H9 (cell line): ENCODE measurements around the gene PRODH. TPM values are rescaled to one million over a fixed set of nuclear protein-coding genes. Genes with fewer than 3 reads are reported as not detected.

ENCODE experiments used
- DNase-seq: peaks from one replicate; pipeline ENCODE4 v3.0.0-alpha.2; 2017
- H2AFZ ChIP-seq: one replicate; pipeline ENCODE4 v1.6.1; 2013; ENCODE audit warnings: mild to moderate bottlenecking, low read length, control low read depth, moderate library complexity
- H2AK5ac ChIP-seq: 2 replicates; pipeline ENCODE4 v1.6.1; 2013; ENCODE audit warnings: low read length, control low read depth, mixed read lengths; ENCODE audit not compliant: insufficient read length
- H2BK120ac ChIP-seq: one replicate; pipeline ENCODE4 v1.6.1; 2013; ENCODE audit warnings: low read depth, mild to moderate bottlenecking, low read length, control low read depth, inconsistent platforms; ENCODE audit not compliant: poor library complexity, severe bottlenecking
- H2BK12ac ChIP-seq: 2 replicates; pipeline ENCODE4 v1.6.1; 2013; ENCODE audit warnings: low read length, control low read depth, mixed read lengths, low read depth; ENCODE audit not compliant: insufficient read length
- H2BK15ac ChIP-seq: 2 replicates; pipeline ENCODE4 v1.6.1; 2013; ENCODE audit warnings: low read depth, low read length, control low read depth
- H2BK20ac ChIP-seq: one replicate; pipeline ENCODE4 v1.6.1; 2013; ENCODE audit warnings: low read depth, mild to moderate bottlenecking, low read length, control low read depth, inconsistent platforms; ENCODE audit not compliant: poor library complexity, severe bottlenecking
- H2BK5ac ChIP-seq: 2 replicates; pipeline ENCODE4 v1.6.1; 2013; ENCODE audit warnings: low read length, control low read depth, mixed read lengths; ENCODE audit not compliant: insufficient read length
- H3K14ac ChIP-seq: 2 replicates; pipeline ENCODE4 v1.6.1; 2013; ENCODE audit warnings: low read length, control low read depth; ENCODE audit not compliant: insufficient read depth
- H3K18ac ChIP-seq: 2 replicates; pipeline ENCODE4 v1.6.1; 2013; ENCODE audit warnings: low read depth, mild to moderate bottlenecking, mixed read lengths, low read length, control low read depth; ENCODE audit not compliant: insufficient read length
- H3K23ac ChIP-seq: 2 replicates; pipeline ENCODE4 v1.6.1; 2013; ENCODE audit warnings: low read length, control low read depth, mixed read lengths, low read depth; ENCODE audit not compliant: insufficient read length
- H3K23me2 ChIP-seq: 2 replicates; pipeline ENCODE4 v1.6.1; 2013; ENCODE audit warnings: low read depth, mild to moderate bottlenecking, mixed read lengths, low read length, control low read depth; ENCODE audit not compliant: insufficient read length, poor library complexity, severe bottlenecking
- H3K27ac ChIP-seq: 2 replicates; pipeline ENCODE4 v1.5.1; 2013; ENCODE audit warnings: low read length, control low read depth, mixed read lengths, low read depth; ENCODE audit not compliant: insufficient read length
- H3K27me3 ChIP-seq: 2 replicates; pipeline ENCODE4 v1.6.1; 2013; ENCODE audit warnings: low read length, control low read depth, inconsistent platforms; ENCODE audit not compliant: insufficient read depth
- H3K4ac ChIP-seq: 2 replicates; pipeline ENCODE4 v1.6.1; 2013; ENCODE audit warnings: low read depth, mild to moderate bottlenecking, control low read depth, inconsistent platforms, low read length, moderate library complexity
- H3K4me1 ChIP-seq: 2 replicates; pipeline ENCODE4 v1.6.1; 2013; ENCODE audit warnings: low read length, control low read depth, inconsistent platforms; ENCODE audit not compliant: insufficient read depth
- H3K4me2 ChIP-seq: 2 replicates; pipeline ENCODE4 v1.6.1; 2013; ENCODE audit warnings: low read length, control low read depth, mixed read lengths; ENCODE audit not compliant: insufficient read length, insufficient read depth
- H3K56ac ChIP-seq: 2 replicates; pipeline ENCODE4 v1.6.1; 2013; ENCODE audit warnings: low read depth, mild to moderate bottlenecking, mixed read lengths, low read length, control low read depth; ENCODE audit not compliant: insufficient read length
- H3K79me1 ChIP-seq: 2 replicates; pipeline ENCODE4 v1.6.1; 2013; ENCODE audit warnings: low read depth, mild to moderate bottlenecking, moderate library complexity, low read length, control low read depth, inconsistent platforms; ENCODE audit not compliant: insufficient read depth, poor library complexity, severe bottlenecking
- H3K79me2 ChIP-seq: 2 replicates; pipeline ENCODE4 v1.6.1; 2013; ENCODE audit warnings: low read length, control low read depth, inconsistent platforms; ENCODE audit not compliant: insufficient read depth
- H3K9ac ChIP-seq: 2 replicates; pipeline ENCODE4 v1.6.1; 2013; ENCODE audit warnings: low read length, control low read depth, mixed read lengths; ENCODE audit not compliant: insufficient read length; ENCODE audit errors: extremely low read depth
- H3K9me3 ChIP-seq: one replicate; pipeline ENCODE4 v1.6.1; 2013; ENCODE audit warnings: low read depth, low read length, inconsistent platforms; ENCODE audit not compliant: control insufficient read depth
- H3T11ph ChIP-seq: one replicate; pipeline ENCODE4 v1.6.1; 2013; ENCODE audit warnings: mild to moderate bottlenecking, low read length, control low read depth, inconsistent platforms
- H4K20me1 ChIP-seq: one replicate; pipeline ENCODE4 v1.6.1; 2013; ENCODE audit not compliant: control insufficient read depth, insufficient read length, insufficient read depth
- H4K5ac ChIP-seq: 2 replicates; pipeline ENCODE4 v1.6.1; 2013; ENCODE audit warnings: low read depth, mild to moderate bottlenecking, mixed read lengths, low read length, control low read depth; ENCODE audit not compliant: insufficient read length
- H4K8ac ChIP-seq: replicated peaks from 2 replicates; pipeline ENCODE4 v1.6.1; 2013; ENCODE audit warnings: low read length, control low read depth, mixed read lengths, low read depth; ENCODE audit not compliant: insufficient read length
- H4K91ac ChIP-seq: 2 replicates; pipeline ENCODE4 v1.6.1; 2013; ENCODE audit warnings: low read depth, mild to moderate bottlenecking, moderate library complexity, mixed read lengths, low read length, control low read depth; ENCODE audit not compliant: insufficient read length
- H3K27ac Mint-ChIP-seq, 3 experiments: 2 replicates in 2 of 3; 3 replicates in 1 of 3; pipeline ENCODE4 v1.8.0; 2020 to 2021; ENCODE audit warnings: mixed read lengths in 3 of 3, mild to moderate bottlenecking in 1 of 3, moderate library complexity in 1 of 3
- H3K27me3 Mint-ChIP-seq: 2 replicates; pipeline ENCODE4 v1.8.0; 2021; ENCODE audit warnings: low read depth, mild to moderate bottlenecking, moderate library complexity, mixed read lengths
- H3K36me3 Mint-ChIP-seq, 3 experiments: 2 replicates in 2 of 3; 3 replicates in 1 of 3; pipeline ENCODE4 v1.8.0; 2020 to 2021; ENCODE audit warnings: low read depth in 3 of 3, mixed read lengths in 3 of 3; ENCODE audit not compliant: insufficient read depth in 1 of 3
- H3K4me1 Mint-ChIP-seq, 2 experiments: 2 replicates each; pipeline ENCODE4 v1.8.0; 2020; ENCODE audit warnings: mixed read lengths in 2 of 2
- H3K4me3 Mint-ChIP-seq, 2 experiments: 2 replicates in 1 of 2; 3 replicates in 1 of 2; pipeline ENCODE4 v1.8.0; 2020 to 2021; ENCODE audit warnings: mild to moderate bottlenecking in 2 of 2, mixed read lengths in 2 of 2, moderate library complexity in 1 of 2
- H3K9me3 Mint-ChIP-seq, 2 experiments: 2 replicates in 1 of 2; 3 replicates in 1 of 2; pipeline ENCODE4 v1.8.0; 2020; ENCODE audit warnings: mild to moderate bottlenecking in 2 of 2, mixed read lengths in 2 of 2, moderate library complexity in 1 of 2
- CTCF ChIP-seq: fragments of 200-600 bp; sonication (generic); conservative IDR thresholded peaks from 3 replicates; pipeline ENCODE4 v1.8.0; 2021; ENCODE audit warnings: antibody characterized with exemption, mild to moderate bottlenecking
- WGBS: extraction: QIAGEN DNeasy Blood & Tissue Kit; methylation state at CpG from one replicate; pipeline ENCODE4 v1.1.7; 2013; ENCODE audit warnings: missing lambda C conversion rate, low lambda C conversion rate, mixed read lengths; ENCODE audit not compliant: insufficient read length; ENCODE audit errors: extremely low coverage; 5-methylcytosine and 5-hydroxymethylcytosine counted together
- total RNA-seq: library from RNA; stranded (reverse); gene quantifications from 2 replicates; pipeline ENCODE4 v1.2.1, GENCODE V29; 2021

The PRODH gene
- total RNA-seq, 1 experiment from 2014 or later, result 51.2 TPM

- Histone ChIP-seq H3K27me3 (no peaks in the 10 kb centered on the region), H3K14ac (no peak overlapping the region), H4K20me1 (no peaks in the 10 kb centered on the region), H3K9me3 (no peaks in the 10 kb centered on the region), H3K79me2 (no peaks in the 10 kb centered on the region), H3K27ac (no peak overlapping the region), H4K8ac (no peak overlapping the region), H4K5ac (no peak overlapping the region), H3K4me2 (no peak overlapping the region), H3T11ph (no peak overlapping the region), H2BK20ac (no peak overlapping the region), H2BK12ac (no peak overlapping the region), H2BK120ac (no peak overlapping the region), H3K79me1 (no peaks in the 10 kb centered on the region), H3K23ac (no peak overlapping the region), H3K9ac (no peak overlapping the region), H3K23me2 (no peaks in the 10 kb centered on the region), H2BK5ac (no peak overlapping the region), H2BK15ac (no peak overlapping the region), H2AFZ (no peak overlapping the region), H3K4me1 (no peaks in the 10 kb centered on the region), H3K18ac (no peak overlapping the region), H4K91ac (no peak overlapping the region), H3K56ac (no peak overlapping the region), H3K4ac (no peak overlapping the region), H2AK5ac (no peak overlapping the region)
- Mint-ChIP-seq H3K9me3 (no peaks in the 10 kb centered on the region), H3K27me3 (no peaks in the 10 kb centered on the region), H3K4me3 (no peak overlapping the region), H3K27ac (no peak overlapping the region), H3K4me1 (no peaks in the 10 kb centered on the region), H3K36me3 (no peaks in the 10 kb centered on the region)
- WGBS, result no CpG with 5 or more reads among the region's 7 CpGs
- DNase-seq, result no peak
- no peak for TF ChIP-seq CTCF
Measured at GRCh38 chr22:18933914-18934313, 2.2 kb downstream of the PRODH start.
